Thyroid gland (tissue), 4 donors: ENCODE data around the gene PLXNA3.

ENCODE experiments used
- POLR2A ChIP-seq, 2 donors: fragments of 450-650 bp; IDR thresholded peaks; one replicate each; pipeline ENCODE4 v1.6.1; 2017; ENCODE audit warnings: antibody characterized with exemption in 2 of 2, mild to moderate bottlenecking in 2 of 2, moderate library complexity in 1 of 2
- TF ChIP-seq, protein P1 (sequence below), 6 experiments: fragments of 200-600 bp in 3 of 6; fragments of 450-650 bp in 3 of 6; sonication (generic) in 3 of 6; IDR thresholded peaks; one replicate each; pipeline ENCODE4 v1.5.1; 2016 to 2019; ENCODE audit warnings: antibody characterized with exemption in 6 of 6, mild to moderate bottlenecking in 2 of 6, inconsistent platforms in 1 of 6, moderate library complexity in 1 of 6

DNA sequence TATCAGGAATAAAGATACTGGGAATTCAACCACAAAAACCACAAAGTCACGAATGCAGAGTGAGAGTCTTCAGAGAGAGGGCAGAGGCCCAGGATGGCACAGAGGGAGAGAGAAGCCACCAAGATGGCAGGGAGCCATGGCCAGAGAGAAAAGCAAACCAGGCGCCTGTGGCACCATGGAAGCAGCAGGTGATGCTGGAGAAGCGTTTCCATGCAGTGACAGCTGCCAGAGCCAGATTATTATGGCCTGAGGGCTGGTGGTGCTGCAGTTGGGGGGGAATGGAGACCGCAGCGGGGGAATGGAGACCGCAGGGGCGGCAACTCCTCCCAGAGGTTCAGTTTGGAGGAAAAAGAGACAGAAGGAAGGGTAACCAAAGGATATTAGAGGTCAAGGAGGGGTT is 40.9 kb upstream of the PLXNA3 start:
- TF ChIP-seq, protein P1, sequence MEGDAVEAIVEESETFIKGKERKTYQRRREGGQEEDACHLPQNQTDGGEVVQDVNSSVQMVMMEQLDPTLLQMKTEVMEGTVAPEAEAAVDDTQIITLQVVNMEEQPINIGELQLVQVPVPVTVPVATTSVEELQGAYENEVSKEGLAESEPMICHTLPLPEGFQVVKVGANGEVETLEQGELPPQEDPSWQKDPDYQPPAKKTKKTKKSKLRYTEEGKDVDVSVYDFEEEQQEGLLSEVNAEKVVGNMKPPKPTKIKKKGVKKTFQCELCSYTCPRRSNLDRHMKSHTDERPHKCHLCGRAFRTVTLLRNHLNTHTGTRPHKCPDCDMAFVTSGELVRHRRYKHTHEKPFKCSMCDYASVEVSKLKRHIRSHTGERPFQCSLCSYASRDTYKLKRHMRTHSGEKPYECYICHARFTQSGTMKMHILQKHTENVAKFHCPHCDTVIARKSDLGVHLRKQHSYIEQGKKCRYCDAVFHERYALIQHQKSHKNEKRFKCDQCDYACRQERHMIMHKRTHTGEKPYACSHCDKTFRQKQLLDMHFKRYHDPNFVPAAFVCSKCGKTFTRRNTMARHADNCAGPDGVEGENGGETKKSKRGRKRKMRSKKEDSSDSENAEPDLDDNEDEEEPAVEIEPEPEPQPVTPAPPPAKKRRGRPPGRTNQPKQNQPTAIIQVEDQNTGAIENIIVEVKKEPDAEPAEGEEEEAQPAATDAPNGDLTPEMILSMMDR (IDR thresholded peaks at IDR 0.05): no peak
- no peak for TF ChIP-seq POLR2A (IDR thresholded peaks at IDR 0.05)
